Measurements from ENCODE around the gene QRFP. TPM values are rescaled to one million over a fixed set of nuclear protein-coding genes. Genes with fewer than 3 reads are reported as not detected.

Gene QRFP
- total RNA-seq, 4 donors from 2014 or later, result not detected

- H3K9me3 ChIP-seq, result no peaks in the 10 kb centered on the region
- no peak for ATAC-seq
- DNase-seq, result no peak
- peaks cover 3 to 4% of the 10 kb centered on the region in 2 donors for H3K4me1 ChIP-seq
- no peak overlapping the region for H3K27ac ChIP-seq
- intact Hi-C loops (cut with DNase I; ENCODE audit: low total_unique reads), result no loop called here
- H3K27me3 ChIP-seq, result peaks cover 28 to 60% (median 35%) of the 10 kb centered on the region in 3 donors
- H3K4me3 ChIP-seq, result no peak overlapping the region
- no peaks in the 10 kb centered on the region for H3K36me3 ChIP-seq
- TF ChIP-seq CTCF (IDR thresholded peaks at IDR 0.05 in 4 of 5, conservative IDR thresholded peaks at IDR 0.05 in 1 of 5) (no peak), POLR2A (IDR thresholded peaks at IDR 0.05) (no peak)
- in situ Hi-C loops (cut with MboI; ENCODE audit: low sequenced_read_pairs in 4 of 4), result no loop called here
Observed at GRCh38 chr9:130899051-130899748, 2.6 kb upstream of the QRFP start.

- Histone ChIP-seq H3K36me3 (no peaks in the 10 kb centered on the region), H3K9me3 (no peaks in the 10 kb centered on the region), H3K27me3 (peaks cover 26 to 58% (median 35%) of the 10 kb centered on the region in 3 donors), H3K4me1 (peaks cover 3 to 4% of the 10 kb centered on the region in 2 donors), H3K27ac (no peak overlapping the region), H3K4me3 (no peak overlapping the region)
- intact Hi-C loops (cut with DNase I; ENCODE audit: low total_unique reads) (no loop called here), in situ Hi-C loops (cut with MboI; ENCODE audit: low sequenced_read_pairs in 4 of 4) (no loop called here)
- ATAC-seq (no peak), DNase-seq (no peak)
- TF ChIP-seq POLR2A (IDR thresholded peaks at IDR 0.05) (no peak), CTCF (IDR thresholded peaks at IDR 0.05 in 4 of 5, conservative IDR thresholded peaks at IDR 0.05 in 1 of 5) (no peak)
Observed at GRCh38 chr9:130898552-130898852, 1.9 kb upstream of the QRFP start.

- no peaks in the 10 kb centered on the region for H3K9me3 ChIP-seq
- ATAC-seq (no peak), DNase-seq (no peak)
- H3K4me3 ChIP-seq, result no peak overlapping the region
- H3K27me3 ChIP-seq, result peaks cover 22 to 55% (median 31%) of the 10 kb centered on the region in 3 donors
- peaks cover 3 to 4% of the 10 kb centered on the region in 2 donors for H3K4me1 ChIP-seq
- TF ChIP-seq CTCF (IDR thresholded peaks at IDR 0.05 in 4 of 5, conservative IDR thresholded peaks at IDR 0.05 in 1 of 5) (no peak), POLR2A (IDR thresholded peaks at IDR 0.05) (no peak)
- intact Hi-C loops (cut with DNase I; ENCODE audit: low total_unique reads) (no loop called here), in situ Hi-C loops (cut with MboI; ENCODE audit: low sequenced_read_pairs in 4 of 4) (no loop called here)
- peaks cover 0 to 3% of the 10 kb centered on the region in 2 donors for H3K36me3 ChIP-seq
- no peak overlapping the region for H3K27ac ChIP-seq
Observed at GRCh38 chr9:130897848-130898551, 1.4 kb upstream of the QRFP start.

GRCh38 chr9:130897105-130897751 lies 616 bp upstream of the QRFP start:
- H3K36me3 ChIP-seq, result peaks cover 0 to 11% of the 10 kb centered on the region in 2 donors
- H3K27ac ChIP-seq, result no peak overlapping the region
- TF ChIP-seq CTCF (IDR thresholded peaks at IDR 0.05 in 4 of 5, conservative IDR thresholded peaks at IDR 0.05 in 1 of 5) (no peak), POLR2A (IDR thresholded peaks at IDR 0.05) (no peak)
- H3K4me3 ChIP-seq, result no peak overlapping the region
- in situ Hi-C loops (cut with MboI; ENCODE audit: low sequenced_read_pairs in 4 of 4), result no loop called here
- intact Hi-C loops (cut with DNase I; ENCODE audit: low total_unique reads), result no loop called here
- DNase-seq (no peak), ATAC-seq (no peak)
- H3K9me3 ChIP-seq, result no peaks in the 10 kb centered on the region
- peaks cover 22 to 47% (median 25%) of the 10 kb centered on the region in 3 donors for H3K27me3 ChIP-seq
- H3K4me1 ChIP-seq, result peaks cover 3 to 4% of the 10 kb centered on the region in 2 donors

Data from gastrocnemius medialis (tissue), 4 donors.